Measurements from ENCODE around the gene PCSK5.
"Not testable (repeated sequence)": the region's sequence is repeated elsewhere in the genome, so short reads cannot be mapped to it uniquely, and the experiment has no call there.

The PCSK5 gene

DNA sequence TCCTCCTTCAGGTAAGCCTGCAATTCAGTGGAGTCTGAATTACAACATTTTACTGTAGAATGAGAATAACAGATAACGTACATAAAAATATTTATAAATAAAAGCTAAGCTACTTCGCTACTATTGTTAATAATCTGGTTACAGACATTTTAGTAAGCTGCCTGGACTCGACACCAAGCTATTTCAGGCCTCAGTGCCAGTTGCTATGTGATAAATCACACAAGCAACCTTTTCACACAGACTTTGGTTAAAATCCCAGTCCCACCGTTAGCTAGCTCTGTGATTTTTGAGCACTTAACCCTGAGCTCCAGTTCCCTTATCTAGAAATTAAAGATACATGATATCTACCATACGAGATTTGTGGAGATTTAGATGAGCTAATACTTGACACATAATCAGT, 403.8 kb downstream of the PCSK5 start:
- DNase-seq, result no peak
- H3K27ac Mint-ChIP-seq, result no peak overlapping the region
- ATAC-seq, result no peak
- H3K9me3 Mint-ChIP-seq, result no peaks in the 10 kb centered on the region
- H3K4me1 Mint-ChIP-seq, result peaks cover 18% of the 10 kb centered on the region
- no peak overlapping the region for H3K4me3 Mint-ChIP-seq
- H3K27me3 Mint-ChIP-seq, result no peaks in the 10 kb centered on the region

DNA sequence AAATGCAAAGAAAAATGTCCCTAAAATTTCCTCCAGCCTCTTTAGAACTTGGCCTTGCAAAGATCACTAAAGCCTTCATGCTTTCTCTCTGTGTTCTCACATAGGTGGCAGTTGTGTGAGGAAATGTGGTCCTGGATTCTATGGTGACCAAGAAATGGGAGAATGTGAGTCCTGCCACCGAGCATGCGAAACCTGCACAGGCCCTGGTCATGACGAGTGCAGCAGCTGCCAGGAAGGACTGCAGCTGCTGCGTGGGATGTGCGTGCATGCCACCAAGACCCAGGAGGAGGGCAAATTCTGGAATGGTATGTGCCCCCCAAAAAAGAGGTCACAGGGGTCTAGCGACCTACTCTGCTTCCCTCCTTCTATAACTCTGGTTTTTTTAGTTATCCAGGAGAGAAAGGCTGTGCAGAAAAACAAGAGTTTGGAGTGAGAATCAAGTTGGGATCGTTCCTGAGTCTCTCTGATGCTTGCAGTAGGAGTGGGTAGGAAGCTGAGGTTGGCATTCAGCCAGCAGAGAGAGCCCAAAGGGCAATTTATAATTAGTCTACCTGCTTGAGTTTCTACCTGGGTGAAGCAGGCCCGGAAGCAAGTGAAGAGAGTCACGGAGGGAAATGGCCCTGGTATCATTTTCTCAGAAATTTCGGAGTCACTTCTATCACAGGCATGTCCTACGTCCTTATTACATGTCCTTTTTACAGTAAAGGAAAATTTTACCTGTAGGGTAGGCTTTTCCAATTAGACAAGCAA, 406.3 kb downstream of the PCSK5 start:
- Mint-ChIP-seq H3K4me3 (no peak overlapping the region), H3K27me3 (no peaks in the 10 kb centered on the region), H3K4me1 (peaks cover 18% of the 10 kb centered on the region), H3K9me3 (no peaks in the 10 kb centered on the region), H3K27ac (no peak overlapping the region)
- DNase-seq (no peak), ATAC-seq (no peak)

DNA sequence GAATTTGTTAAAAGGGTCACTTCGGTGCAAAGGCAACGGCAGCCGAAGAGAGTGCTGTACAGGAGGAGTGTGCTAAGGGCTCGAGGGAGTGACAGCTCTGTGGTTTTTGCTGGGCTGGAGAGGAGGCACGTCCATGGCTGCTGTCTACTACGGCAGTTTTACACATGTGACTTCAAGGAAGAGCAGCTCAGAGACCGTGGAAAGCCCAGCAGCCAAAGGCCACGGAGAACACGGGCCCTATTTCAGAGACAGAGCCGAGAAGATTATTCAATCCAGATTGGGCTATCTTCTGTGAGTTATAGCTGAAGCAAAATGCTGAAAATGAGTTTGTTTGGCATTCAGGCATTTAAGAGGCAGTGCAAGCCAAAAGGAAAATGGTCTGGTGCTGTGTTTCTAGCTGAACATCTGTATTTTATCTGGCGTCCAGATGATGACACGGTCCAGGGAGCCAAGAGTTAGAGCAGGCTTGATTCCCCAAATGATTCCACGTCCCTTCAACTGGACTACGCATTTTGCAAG, 407.3 kb downstream of the PCSK5 start:
- Mint-ChIP-seq H3K27me3 (no peaks in the 10 kb centered on the region), H3K9me3 (no peaks in the 10 kb centered on the region), H3K4me3 (peak overlapping the region in 1 of 2 donors; percentile 10), H3K4me1 (peaks cover 15% of the 10 kb centered on the region), H3K27ac (no peak overlapping the region)
- DNase-seq, result no peak
- ATAC-seq, result no peak

DNA sequence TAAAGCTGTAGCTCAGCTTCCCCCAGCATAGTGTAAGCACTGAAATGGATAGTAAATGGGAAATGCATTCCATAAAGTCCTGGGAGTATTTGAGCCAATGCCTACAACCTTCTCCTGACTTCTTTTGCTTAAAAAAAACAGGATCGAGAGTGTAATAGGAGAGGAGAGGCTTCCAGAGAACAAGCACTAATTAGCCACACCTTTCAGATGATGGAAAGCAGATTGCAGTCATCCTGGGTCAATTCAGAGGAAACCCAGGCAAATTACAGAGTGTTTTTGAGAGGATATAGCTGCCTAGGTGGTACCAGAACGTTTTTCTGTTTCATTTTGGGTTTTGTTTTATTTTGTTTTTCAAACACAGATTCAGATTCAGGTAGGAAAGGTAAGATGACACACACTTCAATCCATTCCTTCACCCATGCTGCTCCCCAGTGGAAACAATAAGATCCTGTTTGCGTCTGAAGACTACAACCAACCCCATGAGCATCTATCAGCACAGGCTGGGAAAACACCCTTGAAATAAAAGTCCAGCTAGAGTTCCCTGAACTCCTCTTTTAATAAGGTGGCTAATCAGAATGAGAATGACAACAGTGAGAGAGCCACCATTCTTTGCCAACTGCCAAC, 408.2 kb downstream of the PCSK5 start:
- Mint-ChIP-seq H3K4me3 (no peak overlapping the region), H3K9me3 (no peaks in the 10 kb centered on the region), H3K4me1 (peaks cover 10% of the 10 kb centered on the region), H3K27me3 (no peaks in the 10 kb centered on the region), H3K27ac (no peak overlapping the region)
- no peak for DNase-seq
- no peak for ATAC-seq

DNA sequence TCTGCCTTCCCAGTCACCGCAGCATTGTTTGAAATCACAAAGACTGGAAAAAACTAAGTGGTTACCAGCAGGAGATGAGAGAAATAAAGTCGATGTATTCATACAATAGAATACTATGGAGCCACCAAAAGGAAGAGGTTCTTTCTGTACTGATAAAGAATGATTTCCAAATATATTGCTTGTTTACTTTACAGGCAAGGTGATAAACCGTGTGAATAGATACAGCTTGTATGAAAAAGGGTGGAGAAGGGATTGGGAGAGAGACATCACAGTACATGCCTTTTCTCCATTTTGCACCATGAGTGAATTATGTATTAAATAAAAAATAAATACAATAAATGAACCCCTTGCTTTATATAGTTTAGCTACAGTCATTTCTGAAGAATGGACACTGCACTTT, 412.1 kb downstream of the PCSK5 start:
- H3K4me1 Mint-ChIP-seq, result peaks cover 3% of the 10 kb centered on the region
- no peaks in the 10 kb centered on the region for H3K27me3 Mint-ChIP-seq
- H3K27ac Mint-ChIP-seq, result no peak overlapping the region
- H3K4me3 Mint-ChIP-seq, result no peak overlapping the region
- ATAC-seq (no peak), DNase-seq (no peak)
- H3K9me3 Mint-ChIP-seq, result no peaks in the 10 kb centered on the region

DNA sequence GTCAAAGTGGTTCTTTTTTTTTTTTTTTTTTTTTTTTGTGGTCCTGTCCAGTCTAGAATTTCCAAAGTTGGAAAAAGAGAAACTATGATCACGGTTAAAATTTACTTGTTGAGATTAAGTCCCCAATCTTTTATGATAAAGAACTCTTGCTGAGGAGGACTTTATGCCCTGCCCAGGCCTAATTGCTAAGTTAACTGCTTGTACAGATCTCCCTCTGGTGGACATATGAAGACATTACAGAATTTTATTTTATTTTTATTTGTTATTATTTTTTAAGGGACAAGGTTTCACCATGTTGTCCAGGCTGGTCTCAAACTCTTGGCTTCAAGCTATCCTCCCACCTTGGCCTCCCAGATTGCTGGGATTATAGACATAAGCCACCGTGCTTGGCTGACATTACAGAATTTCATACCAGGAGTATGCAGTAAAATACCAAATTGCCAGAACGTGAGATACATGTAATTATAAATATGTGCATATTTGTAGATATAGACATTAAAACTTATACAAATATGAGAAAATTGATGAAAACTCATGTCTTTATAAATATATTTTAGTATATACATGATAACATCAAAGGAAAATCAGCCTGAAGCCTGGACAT, 412.6 kb downstream of the PCSK5 start:
- no peak for DNase-seq

DNA sequence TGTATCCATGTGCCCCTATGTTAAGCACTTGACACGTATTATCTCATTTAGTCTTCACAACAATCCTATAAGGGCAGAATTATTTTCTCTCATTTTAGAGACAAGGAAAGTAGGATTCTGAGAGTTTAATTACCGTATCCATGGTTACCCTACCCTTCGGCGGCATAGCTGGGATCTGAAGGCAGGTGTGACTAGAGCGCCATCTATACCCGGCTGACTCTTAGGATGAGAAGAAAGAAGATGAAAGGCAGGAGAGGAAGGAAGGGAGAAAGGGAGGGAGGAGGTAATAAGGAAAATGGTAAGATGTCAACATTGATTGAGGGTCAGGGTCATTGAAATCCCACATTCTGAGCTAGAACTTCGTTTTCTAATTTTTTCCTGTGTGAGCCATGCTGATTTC, 416.6 kb downstream of the PCSK5 start:
- H3K27me3 Mint-ChIP-seq, result peaks cover 11% of the 10 kb centered on the region
- DNase-seq, H3K27ac Mint-ChIP-seq, ATAC-seq, H3K9me3 Mint-ChIP-seq, H3K4me1 Mint-ChIP-seq, H3K4me3 Mint-ChIP-seq: not testable (repeated sequence)

More for the DNA sequence above, 412.6 kb downstream of the PCSK5 start:
- Mint-ChIP-seq H3K27ac (no peak overlapping the region), H3K9me3 (no peaks in the 10 kb centered on the region), H3K4me3 (no peak overlapping the region), H3K4me1 (no peaks in the 10 kb centered on the region), H3K27me3 (no peaks in the 10 kb centered on the region)
- ATAC-seq, result no peak

DNA sequence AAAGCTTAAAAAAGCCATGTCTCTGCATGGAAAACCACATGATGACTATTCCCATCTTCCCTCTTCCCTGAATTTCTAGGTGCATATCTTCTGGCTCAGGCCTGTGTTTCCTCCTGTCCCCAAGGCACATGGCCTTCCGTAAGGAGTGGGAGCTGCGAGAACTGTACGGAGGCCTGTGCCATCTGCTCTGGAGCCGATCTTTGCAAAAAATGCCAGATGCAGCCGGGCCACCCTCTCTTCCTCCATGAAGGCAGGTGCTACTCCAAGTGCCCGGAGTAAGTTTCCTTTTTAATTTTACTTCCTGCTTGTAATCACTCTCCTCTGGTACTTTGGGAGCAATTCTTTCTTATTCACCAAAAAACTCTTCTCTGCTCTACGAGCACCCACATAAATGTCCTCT, 420.1 kb downstream of the PCSK5 start:
- no peaks in the 10 kb centered on the region for H3K9me3 Mint-ChIP-seq
- DNase-seq, result no peak
- peaks cover 11% of the 10 kb centered on the region for H3K27me3 Mint-ChIP-seq
- H3K4me3 Mint-ChIP-seq, result no peak overlapping the region
- no peak overlapping the region for H3K27ac Mint-ChIP-seq
- ATAC-seq, result no peak
- H3K4me1 Mint-ChIP-seq, result no peaks in the 10 kb centered on the region

DNA sequence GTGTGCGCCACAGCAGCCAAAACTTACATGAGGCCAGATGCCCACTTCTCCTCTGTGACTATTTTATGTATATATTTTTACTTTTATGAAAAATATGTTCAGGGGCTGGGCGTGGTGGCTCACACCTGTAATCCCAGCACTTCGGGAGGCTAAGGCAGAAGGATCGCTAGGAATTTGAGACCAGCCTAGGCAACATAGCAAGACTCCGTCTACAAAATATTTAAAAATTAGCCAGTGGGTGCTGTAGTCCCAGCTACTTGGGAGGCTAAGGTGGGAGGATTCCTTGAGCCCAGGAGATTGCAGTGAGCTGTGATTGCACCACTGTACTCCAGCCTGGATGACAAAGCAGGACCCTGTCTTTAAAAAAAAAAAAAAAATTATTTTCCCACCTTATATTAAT, 420.5 kb downstream of the PCSK5 start:
- H3K9me3 Mint-ChIP-seq, result no peaks in the 10 kb centered on the region
- H3K4me3 Mint-ChIP-seq, result no peak overlapping the region
- ATAC-seq, result no peak
- H3K4me1 Mint-ChIP-seq, result no peaks in the 10 kb centered on the region
- DNase-seq, result no peak
- H3K27me3 Mint-ChIP-seq, result peaks cover 11% of the 10 kb centered on the region
- H3K27ac Mint-ChIP-seq, result no peak overlapping the region

DNA sequence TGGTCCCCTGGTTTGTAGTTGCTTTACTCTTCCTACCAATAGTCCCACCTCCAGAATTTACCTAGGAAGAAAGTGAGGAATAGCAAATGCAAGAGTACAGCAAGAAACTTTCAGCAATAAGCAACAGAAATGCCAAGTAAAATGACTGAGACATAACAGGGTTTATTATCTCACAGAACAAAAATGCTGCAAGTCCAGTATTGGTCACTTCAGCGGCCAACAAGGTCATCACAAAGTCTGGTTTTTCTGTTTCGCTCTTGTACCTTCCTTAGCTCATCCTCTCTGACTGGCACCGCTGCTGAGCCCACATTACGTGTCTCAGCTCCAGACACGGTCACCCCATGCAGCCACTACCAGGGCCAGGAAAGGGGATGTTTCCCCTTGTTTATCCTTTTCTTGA, 421.1 kb downstream of the PCSK5 start:
- peaks cover 11% of the 10 kb centered on the region for H3K27me3 Mint-ChIP-seq
- H3K4me3 Mint-ChIP-seq, result no peak overlapping the region

DNA sequence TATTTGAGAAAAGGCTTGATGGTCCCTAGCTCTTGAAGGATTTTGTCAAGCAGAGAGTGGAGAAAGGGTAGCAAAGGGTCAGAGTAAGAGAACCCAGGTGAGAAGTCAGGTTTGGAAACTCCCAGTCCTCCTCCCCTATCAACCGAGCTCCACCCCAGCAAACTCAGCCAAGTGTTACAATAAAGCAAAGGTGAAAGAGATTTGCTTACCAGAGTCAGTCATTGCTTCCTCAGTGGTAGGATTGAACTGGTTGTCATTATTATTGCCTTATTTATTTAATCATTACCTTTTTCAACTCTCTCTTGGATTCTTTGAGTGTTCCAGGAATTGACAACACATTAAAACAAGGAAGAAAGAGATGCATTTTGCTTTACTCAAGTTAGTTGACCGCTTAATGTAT, 423.3 kb downstream of the PCSK5 start:
- H3K9me3 Mint-ChIP-seq, result no peaks in the 10 kb centered on the region

More for the DNA sequence above, 421.1 kb downstream of the PCSK5 start:
- no peaks in the 10 kb centered on the region for H3K9me3 Mint-ChIP-seq
- no peak for DNase-seq
- no peak overlapping the region for H3K27ac Mint-ChIP-seq
- no peak for ATAC-seq
- no peaks in the 10 kb centered on the region for H3K4me1 Mint-ChIP-seq

DNA sequence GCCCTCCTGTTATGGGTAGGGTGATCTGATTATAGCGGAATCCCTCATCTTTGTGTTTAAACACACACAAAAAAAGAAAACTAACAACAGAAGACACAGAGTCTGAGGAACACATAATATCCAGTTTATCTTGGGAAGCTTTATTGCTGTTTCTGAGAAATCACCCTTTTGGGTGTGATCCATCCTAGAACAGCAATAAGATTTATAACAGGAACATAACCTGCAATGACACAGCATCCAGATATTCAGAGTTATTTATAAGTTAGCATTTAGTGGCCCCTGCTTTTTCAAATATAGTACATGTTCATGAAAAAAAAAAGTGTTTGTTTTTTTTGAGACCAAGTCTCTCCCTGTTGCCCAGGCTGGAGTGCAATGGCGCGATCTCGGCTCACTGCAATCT, 423.8 kb downstream of the PCSK5 start:
- H3K27ac Mint-ChIP-seq, result no peak overlapping the region
- no peak overlapping the region for H3K4me3 Mint-ChIP-seq
- H3K9me3 Mint-ChIP-seq, result no peaks in the 10 kb centered on the region
- no peaks in the 10 kb centered on the region for H3K4me1 Mint-ChIP-seq
- H3K27me3 Mint-ChIP-seq, result peaks cover 3% of the 10 kb centered on the region
- no peak for DNase-seq
- no peak for ATAC-seq

More for the DNA sequence above, 423.3 kb downstream of the PCSK5 start:
- Mint-ChIP-seq H3K4me1 (no peaks in the 10 kb centered on the region), H3K27me3 (peaks cover 9% of the 10 kb centered on the region), H3K27ac (no peak overlapping the region), H3K4me3 (no peak overlapping the region)
- ATAC-seq (no peak), DNase-seq (no peak)

DNA sequence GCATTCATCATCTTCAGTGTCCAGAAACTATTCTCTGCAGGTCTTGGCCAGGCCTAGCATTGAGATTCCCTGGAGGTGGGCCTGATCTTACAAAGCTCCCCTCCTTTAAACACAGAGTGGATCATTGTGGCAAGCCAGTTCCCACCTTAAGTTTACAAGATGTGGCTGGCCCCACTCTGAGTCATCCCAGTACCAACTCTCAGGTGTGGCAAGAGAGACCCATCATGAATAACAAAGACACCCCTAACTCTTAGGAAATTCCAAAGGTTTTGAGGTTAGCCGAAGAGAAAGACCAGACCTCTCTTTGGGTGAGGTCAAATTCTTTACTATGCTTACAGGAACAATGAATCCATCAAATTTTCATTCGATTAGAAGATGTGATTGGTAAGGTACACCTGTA, 425.6 kb downstream of the PCSK5 start:
- H3K27me3 Mint-ChIP-seq, result no peaks in the 10 kb centered on the region
- no peak for DNase-seq
- no peak for ATAC-seq
- no peaks in the 10 kb centered on the region for H3K9me3 Mint-ChIP-seq
- no peak overlapping the region for H3K4me3 Mint-ChIP-seq
- no peaks in the 10 kb centered on the region for H3K4me1 Mint-ChIP-seq
- no peak overlapping the region for H3K27ac Mint-ChIP-seq

DNA sequence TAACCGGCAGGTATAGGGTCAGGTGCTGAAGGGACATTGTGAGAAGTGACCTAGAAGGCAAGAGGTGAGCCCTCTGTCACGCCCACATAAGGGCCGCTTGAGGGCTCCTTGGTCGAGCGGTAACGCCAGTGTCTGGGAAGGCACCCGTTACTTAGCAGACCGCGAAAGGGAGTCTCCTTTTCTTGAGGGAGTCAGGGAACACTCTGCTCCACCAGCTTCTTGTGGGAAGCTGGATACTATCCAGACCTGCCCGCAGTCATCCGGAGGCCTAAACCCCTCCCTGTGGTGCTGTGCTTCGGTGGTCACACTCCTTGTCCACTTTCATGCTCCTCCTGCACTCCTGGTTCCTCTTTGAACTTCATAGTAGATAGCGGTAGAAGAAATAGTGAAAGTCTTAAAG, 429.0 kb downstream of the PCSK5 start:
- H3K27ac Mint-ChIP-seq, H3K4me3 Mint-ChIP-seq, DNase-seq, H3K4me1 Mint-ChIP-seq, ATAC-seq, H3K9me3 Mint-ChIP-seq: not testable (repeated sequence)
- peaks cover 16% of the 10 kb centered on the region for H3K27me3 Mint-ChIP-seq

DNA sequence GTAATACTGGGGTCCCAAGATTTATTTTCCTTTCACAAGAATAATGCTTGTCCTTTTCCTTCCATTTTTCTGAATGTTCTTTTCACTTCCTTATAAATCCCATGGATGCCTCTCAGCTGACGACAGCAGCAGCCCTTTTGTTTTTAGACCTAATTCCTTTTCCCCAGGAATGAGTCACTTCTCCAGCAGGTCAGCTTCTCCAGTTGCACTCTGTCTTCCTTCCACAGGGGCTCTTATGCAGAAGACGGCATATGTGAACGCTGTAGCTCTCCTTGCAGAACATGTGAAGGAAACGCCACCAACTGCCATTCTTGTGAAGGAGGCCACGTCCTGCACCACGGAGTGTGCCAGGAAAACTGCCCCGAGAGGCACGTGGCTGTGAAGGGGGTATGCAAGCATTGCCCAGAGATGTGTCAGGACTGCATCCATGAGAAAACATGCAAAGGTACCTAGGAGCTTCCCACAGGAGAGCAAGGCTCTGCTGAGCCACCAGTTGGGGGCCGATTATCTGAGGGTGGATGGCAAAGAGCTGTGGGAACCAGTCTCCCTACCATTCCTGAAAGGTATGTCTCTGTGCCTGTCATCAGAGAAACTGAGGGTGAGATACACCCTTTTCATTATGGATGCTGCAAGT, 430.8 kb downstream of the PCSK5 start:
- no peak overlapping the region for H3K27ac Mint-ChIP-seq
- H3K27me3 Mint-ChIP-seq, result peaks cover 16% of the 10 kb centered on the region
- no peaks in the 10 kb centered on the region for H3K4me1 Mint-ChIP-seq
- DNase-seq, result no peak
- ATAC-seq, result no peak
- H3K4me3 Mint-ChIP-seq, result no peak overlapping the region
- no peaks in the 10 kb centered on the region for H3K9me3 Mint-ChIP-seq

DNA sequence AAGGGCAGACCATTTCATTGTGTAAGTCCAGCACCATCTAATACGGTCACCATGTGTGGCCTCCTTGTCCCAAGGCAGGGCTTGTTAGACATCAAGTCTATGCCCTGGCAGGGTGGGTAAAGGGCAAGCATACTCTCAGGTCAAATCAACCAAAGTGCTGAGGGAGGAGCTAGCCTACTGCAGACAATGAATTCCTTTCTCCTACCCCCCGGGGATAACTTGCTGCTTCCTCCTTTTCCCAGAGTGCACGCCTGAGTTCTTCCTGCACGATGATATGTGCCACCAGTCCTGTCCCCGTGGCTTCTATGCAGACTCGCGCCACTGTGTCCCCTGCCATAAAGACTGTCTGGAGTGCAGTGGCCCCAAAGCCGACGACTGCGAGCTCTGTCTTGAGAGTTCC, 432.3 kb downstream of the PCSK5 start:
- Mint-ChIP-seq H3K9me3 (no peaks in the 10 kb centered on the region), H3K4me3 (no peak overlapping the region), H3K27ac (peak overlapping the region in 1 of 2 donors; percentile 48), H3K4me1 (no peaks in the 10 kb centered on the region), H3K27me3 (peaks cover 16% of the 10 kb centered on the region)
- ATAC-seq (peak; percentile 28), DNase-seq (no peak)

Data from stimulated activated naive CD8-positive, alpha-beta T cell treated with anti-CD3 and anti-CD28 coated beads, Interleukin-15, amount 100 ng/mL, for 72 hours (primary cell).